GM21576 (cell line): ENCODE data around the gene ATP12A.

Source experiments
- ATAC-seq: cut with Tn5 transposase; IDR thresholded peaks from one replicate; pipeline ENCODE4 v1.9.1; 2021; ENCODE audit warnings: mild to moderate bottlenecking, moderate library complexity; ENCODE audit not compliant: unreplicated experiment

The ATP12A gene

DNA sequence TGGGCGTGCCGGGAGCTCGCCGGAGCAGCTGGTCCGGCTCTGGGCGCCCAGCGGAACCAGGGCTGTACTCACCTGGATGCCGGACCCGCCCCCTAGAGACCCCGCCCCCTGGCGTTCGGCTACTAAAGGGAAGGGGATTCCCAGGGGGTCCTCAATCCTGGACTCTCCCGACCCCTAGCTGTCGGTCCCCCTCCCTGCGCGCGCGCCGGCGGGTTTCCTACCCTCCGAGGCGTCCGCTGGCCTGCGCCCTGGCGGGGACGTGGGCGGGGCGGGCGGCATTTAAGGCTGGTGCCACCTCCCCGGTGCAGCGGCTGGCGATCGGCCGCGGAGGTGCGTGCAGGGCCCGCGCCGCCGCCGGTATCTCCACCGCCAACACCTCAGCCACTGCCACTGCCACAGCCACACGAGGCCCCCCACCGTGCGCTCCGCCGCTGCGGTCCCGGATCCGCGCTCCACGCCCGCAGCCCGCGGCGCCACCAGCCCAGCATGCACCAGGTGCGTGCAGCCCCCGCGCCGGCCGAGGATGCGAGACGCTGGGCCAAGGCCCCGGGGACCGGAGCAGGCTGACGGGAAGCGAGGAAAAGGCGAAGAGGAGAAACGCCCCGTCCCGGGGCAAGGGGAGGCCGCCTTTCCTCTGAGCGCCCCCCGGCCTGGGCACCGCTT is at the start of gene ATP12A:
ATP12A (plus strand) TSS at position 151 of the 663 bp plus-strand sequence; CDS start at position 487, 336 bp downstream.
- ATAC-seq: no peak

DNA sequence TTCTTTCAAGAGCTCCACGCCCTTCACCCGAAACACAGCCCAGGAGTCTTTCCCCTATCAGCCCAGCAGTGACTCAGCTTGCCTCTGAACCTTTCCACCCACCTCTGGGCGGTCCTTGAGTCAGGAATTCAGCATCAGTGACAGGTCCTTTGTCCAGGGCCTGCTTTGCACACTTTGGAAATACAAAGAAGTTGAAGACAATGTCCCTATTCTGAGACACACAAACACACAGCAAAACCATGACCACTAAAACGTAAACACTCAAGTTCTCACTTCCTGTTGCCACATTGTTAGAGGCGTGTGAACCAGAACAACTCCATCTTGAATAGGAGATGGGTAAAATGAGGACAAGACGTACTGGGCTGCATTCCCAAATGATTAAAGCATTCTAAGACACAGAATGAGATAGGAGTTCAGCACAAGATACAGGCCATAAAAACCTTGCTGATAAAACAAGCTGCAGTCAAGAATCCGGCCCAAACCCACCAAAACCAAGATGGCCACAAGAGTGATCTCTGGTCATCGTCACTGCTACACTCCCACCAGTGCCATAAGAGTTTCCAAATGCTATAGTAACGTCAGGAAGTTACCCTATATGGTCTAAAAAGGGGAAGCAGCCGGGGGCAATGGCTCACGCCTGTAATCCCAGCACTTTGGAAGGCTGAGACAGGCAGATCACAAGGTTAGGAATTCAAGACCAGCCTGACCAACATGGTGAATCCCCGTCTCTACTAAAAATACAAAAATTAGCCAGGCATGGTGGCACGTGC is 49.2 kb upstream of the ATP12A start:
- ATAC-seq: no peak

- no peak for ATAC-seq
These were observed 48.3 kb upstream of the ATP12A start for GRCh38 chr13:24631922-24632321.

GRCh38 chr13:24632382-24633121 is 47.7 kb upstream of the ATP12A start:
- ATAC-seq: no peak

- no peak for ATAC-seq
These were observed 43.4 kb upstream of the ATP12A start for GRCh38 chr13:24636776-24637175.

- no peak for ATAC-seq
These were observed 42.1 kb upstream of the ATP12A start for GRCh38 chr13:24638096-24638495.

DNA sequence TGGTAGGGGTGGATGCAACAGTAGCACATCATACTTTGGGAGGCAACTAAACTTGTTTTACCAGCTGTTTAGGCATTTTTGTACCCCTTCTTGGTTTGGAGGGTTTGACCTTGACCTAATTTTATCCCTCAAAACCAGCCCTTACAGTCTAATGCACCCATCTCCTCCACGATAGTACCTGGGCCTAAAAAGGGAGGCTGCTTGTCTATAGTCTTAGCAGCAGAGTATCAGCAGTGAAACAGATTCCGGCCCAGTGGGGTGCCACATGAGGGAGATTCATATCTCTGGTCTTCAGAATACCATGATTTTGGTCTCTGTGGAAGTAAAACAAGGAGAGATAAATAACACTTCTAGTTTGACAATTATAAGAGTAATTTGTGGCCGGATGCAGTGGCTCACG is 39.5 kb upstream of the ATP12A start:
- ATAC-seq: no peak

- ATAC-seq: no peak
These were observed 38.0 kb upstream of the ATP12A start for GRCh38 chr13:24642219-24642618.

GRCh38 chr13:24644036-24644435 is 36.2 kb upstream of the ATP12A start:
- ATAC-seq: no peak

GRCh38 chr13:24648271-24648670 is 31.9 kb upstream of the ATP12A start:
- no peak for ATAC-seq

- no peak for ATAC-seq
These were observed 31.1 kb upstream of the ATP12A start for GRCh38 chr13:24648983-24649687.

DNA sequence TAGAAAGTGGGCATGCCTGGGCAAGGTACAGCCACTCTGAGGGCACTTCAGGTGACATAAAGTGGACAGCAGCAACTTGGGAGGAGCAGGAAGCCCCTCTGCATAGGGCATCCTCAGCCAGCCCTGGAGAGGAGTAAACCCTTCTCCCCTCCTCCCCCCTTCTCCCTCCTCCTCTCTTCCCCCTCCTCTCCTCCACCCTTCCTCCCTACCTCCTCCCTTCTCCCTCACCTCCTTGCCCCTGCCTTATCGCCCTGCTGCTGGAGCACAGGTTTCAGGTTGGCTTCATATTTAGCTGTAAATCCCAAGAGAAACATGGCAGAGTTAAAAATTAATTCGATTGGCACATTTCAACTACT is 30.5 kb upstream of the ATP12A start:
- no peak for ATAC-seq

- no peak for ATAC-seq
These were observed 30.0 kb upstream of the ATP12A start for GRCh38 chr13:24650161-24650560.

DNA sequence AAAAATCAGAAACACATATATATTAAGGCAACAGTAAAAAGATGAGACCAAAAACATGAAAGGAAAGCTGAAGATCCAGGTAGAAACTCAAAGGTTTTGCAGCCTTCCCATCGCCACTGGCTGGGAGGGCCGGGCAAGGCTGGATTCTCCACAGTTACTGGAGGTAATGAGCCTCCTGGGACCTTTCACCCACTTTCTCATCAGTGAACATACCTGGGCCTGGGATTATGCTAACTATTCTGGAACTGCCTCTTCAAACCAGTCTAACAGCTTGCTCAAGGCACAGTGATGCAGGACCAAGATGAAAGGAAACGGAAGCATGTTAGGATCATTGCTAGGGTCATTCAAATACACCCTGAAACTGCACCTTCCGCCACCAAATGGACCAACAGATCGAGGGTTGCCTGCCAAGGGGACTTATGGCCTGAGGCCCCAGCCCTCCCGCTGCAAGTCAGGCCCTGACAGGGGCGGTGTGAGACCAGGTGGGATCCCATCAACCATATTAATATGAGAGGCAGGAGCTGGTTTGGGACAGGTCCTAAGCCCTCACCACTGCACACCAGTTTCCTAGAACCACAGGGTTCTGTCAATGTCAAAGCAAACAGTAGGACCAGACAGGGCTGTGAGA is 28.4 kb upstream of the ATP12A start:
- ATAC-seq: no peak

DNA sequence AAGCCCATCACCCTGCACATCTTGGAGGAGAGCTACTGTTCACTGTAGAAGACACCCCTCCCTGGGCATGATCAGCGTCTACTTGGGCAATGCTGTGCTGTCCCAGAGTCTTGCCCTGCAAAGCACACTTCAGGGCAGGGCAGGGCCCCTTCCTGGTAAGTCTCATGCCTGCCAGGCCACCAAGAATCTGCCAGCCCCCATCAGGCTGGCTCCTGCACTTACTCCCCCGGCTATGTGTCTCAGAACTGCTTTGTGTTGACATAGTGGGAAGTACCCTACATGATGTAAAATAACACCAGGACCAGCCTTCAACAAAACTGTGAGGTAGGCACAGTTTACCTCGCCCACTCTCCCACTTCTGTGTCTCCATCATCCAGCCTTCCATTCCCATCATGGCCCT is 27.8 kb upstream of the ATP12A start:
- no peak for ATAC-seq

DNA sequence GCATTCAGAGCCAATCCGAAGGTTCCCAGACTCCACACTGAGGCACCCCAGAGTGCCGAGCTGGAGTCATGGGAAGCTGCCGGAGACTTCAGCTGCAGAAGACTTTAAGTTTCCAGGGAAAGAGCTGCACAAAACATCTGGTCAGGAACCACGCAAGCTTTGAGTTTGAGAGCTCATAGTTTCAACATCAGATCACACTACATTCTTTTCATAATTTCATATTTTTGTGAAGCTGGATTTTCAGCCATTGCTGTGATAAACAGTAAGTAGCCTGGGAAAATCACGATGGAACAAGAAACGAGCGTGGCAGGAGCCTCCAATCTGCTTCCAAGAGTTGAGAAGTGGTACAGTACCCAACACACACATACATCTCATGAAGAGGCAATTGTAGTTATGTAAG is 25.5 kb upstream of the ATP12A start:
- no peak for ATAC-seq

GRCh38 chr13:24659239-24659638 is 21.0 kb upstream of the ATP12A start:
- no peak for ATAC-seq

DNA sequence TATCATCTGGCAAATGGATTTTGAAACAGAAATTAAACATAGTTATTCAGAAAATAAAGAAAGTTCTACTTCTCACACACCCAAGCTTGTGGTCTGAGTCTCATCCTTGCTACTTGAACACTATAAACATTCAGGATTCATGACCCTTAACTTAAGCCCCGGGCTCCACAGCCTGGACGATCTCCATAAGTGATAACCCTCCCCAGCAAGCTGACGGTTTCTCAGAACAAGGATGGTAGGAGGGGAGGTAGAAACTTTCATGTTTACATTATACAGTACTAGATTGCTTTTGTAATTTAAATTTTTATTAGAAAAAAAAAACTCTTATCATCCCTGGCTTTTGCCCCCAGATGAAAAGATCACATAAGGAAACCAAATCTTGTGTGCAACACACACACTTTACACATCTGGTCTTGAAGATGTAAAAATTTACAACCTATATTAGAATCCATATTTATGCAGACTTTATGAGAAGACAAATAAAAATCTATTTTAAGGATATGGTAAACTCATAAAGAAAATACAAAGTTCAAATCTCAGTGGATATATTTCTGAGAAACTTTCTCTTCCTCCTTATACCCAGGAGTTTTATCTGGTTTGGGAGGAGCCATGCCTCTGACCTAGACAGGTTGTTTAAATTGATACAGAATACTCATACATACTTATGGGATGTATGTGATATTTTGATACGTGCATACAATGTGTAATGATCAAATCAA is 20.0 kb upstream of the ATP12A start:
- ATAC-seq: no peak

- no peak for ATAC-seq
These were observed 18.5 kb upstream of the ATP12A start for GRCh38 chr13:24661713-24662112.
